H1 (cell line): ENCODE measurements around the gene ADD2. TPM values are rescaled to one million over a fixed set of nuclear protein-coding genes. Genes with fewer than 3 reads are reported as not detected.

Experiments
- CTCF ChIA-PET: fragments of 300-600 bp; sonication (Branson Sonifier 250); formaldehyde crosslinking; loops from one replicate; lab custom pipeline; 2021; ENCODE audit not compliant: partially characterized antibody; lab: Charles Lee
- POLR2A ChIA-PET: fragments of 300-600 bp; sonication (Branson Sonifier 250); formaldehyde crosslinking; loops from one replicate; lab custom pipeline; 2021; ENCODE audit warnings: inconsistent platforms; ENCODE audit not compliant: partially characterized antibody; lab: Charles Lee
- DNase-seq, 2 experiments: peaks; one replicate each; pipeline versions ENCODE4 v3.0.0 to v3.0.0-alpha.2; 2010 to 2022; ENCODE audit warnings: low spot score in 2 of 2, low read depth in 1 of 2, mixed read lengths in 1 of 2
- FAIRE-seq: peaks from 2 replicates; lab custom pipeline; 2011; peaks lifted over from hg19 to GRCh38; lab: Jason Lieb, UNC
- H2AFZ ChIP-seq: 2 replicates; pipeline ENCODE4 v1.8.1; 2012; ENCODE audit warnings: low read length, inconsistent platforms
- H2AK5ac ChIP-seq: 2 replicates; pipeline ENCODE4 v1.6.1; 2013; ENCODE audit warnings: low read depth, low read length
- H2BK120ac ChIP-seq: replicated peaks from 2 replicates; pipeline ENCODE3; 2013; ENCODE audit warnings: low read depth, low read length, inconsistent platforms
- H2BK12ac ChIP-seq: 2 replicates; pipeline ENCODE4 v1.6.1; 2013; ENCODE audit warnings: low read depth, low read length
- H2BK15ac ChIP-seq: 2 replicates; pipeline ENCODE4 v1.6.1; 2013; ENCODE audit warnings: low read length
- H2BK20ac ChIP-seq: 2 replicates; pipeline ENCODE4 v1.6.1; 2013; ENCODE audit warnings: low read length
- H2BK5ac ChIP-seq: 2 replicates; pipeline ENCODE4 v1.6.1; 2013; ENCODE audit warnings: low read depth, low read length
- H3K14ac ChIP-seq: 2 replicates; pipeline ENCODE4 v1.6.1; 2013; ENCODE audit warnings: inconsistent platforms; ENCODE audit not compliant: insufficient read length
- H3K18ac ChIP-seq: 2 replicates; pipeline ENCODE4 v1.6.1; 2013; ENCODE audit warnings: low read length; ENCODE audit errors: extremely low read depth
- H3K23ac ChIP-seq: 2 replicates; pipeline ENCODE4 v1.6.1; 2013; ENCODE audit warnings: inconsistent platforms; ENCODE audit not compliant: insufficient read length
- H3K23me2 ChIP-seq: 2 replicates; pipeline ENCODE4 v1.6.1; 2013; ENCODE audit warnings: low read depth, low read length
- H3K27ac ChIP-seq: 2 replicates; pipeline ENCODE4 v1.6.1; 2011; ENCODE audit warnings: low read depth, low read length, inconsistent platforms
- H3K27me3 ChIP-seq, 4 experiments: replicated peaks in 1 of 4; 1 replicate in 1 of 4; 2 replicates in 3 of 4; pipeline versions ENCODE4 v1.6.1 to v1.8.1; 2011 to 2013; ENCODE audit warnings: low read length in 3 of 4, mild to moderate bottlenecking in 3 of 4, inconsistent platforms in 2 of 4, mixed read lengths in 2 of 4, moderate library complexity in 1 of 4; ENCODE audit not compliant: control insufficient read depth in 3 of 4, insufficient read depth in 3 of 4; ENCODE audit errors: extremely low read depth in 1 of 4
- H3K36me3 ChIP-seq, 4 experiments: 2 replicates each; pipeline versions ENCODE4 v1.6.1 to v1.8.1; 2011 to 2013; ENCODE audit warnings: mild to moderate bottlenecking in 4 of 4, low read length in 3 of 4, moderate library complexity in 2 of 4, control low read depth in 1 of 4, inconsistent platforms in 1 of 4; ENCODE audit not compliant: insufficient read depth in 4 of 4, control insufficient read depth in 2 of 4
- H3K4ac ChIP-seq: replicated peaks from 2 replicates; pipeline ENCODE3; 2013; ENCODE audit warnings: low read length, low read depth, mixed read lengths, inconsistent platforms; ENCODE audit not compliant: insufficient read length
- H3K4me1 ChIP-seq, 4 experiments: replicated peaks in 1 of 4; 1 replicate in 1 of 4; 2 replicates in 3 of 4; pipeline versions ENCODE4 v1.6.1 to v1.8.1; 2011 to 2013; ENCODE audit warnings: low read length in 3 of 4, inconsistent platforms in 2 of 4, mixed read lengths in 1 of 4; ENCODE audit not compliant: insufficient read depth in 4 of 4, control insufficient read depth in 3 of 4
- H3K4me2 ChIP-seq, 2 experiments: 2 replicates each; pipeline versions ENCODE4 v1.6.1 to v1.8.1; 2011 to 2013; ENCODE audit warnings: low read depth in 2 of 2, low read length in 2 of 2, control low read depth in 1 of 2, inconsistent platforms in 1 of 2, mild to moderate bottlenecking in 1 of 2; ENCODE audit not compliant: insufficient read depth in 1 of 2
- H3K4me3 ChIP-seq, 4 experiments: fragments of 200-600, 300-600 bp in 1 of 4; sonication (generic), shearing (Covaris generic), sonication (Bioruptor Twin) in 1 of 4; 2 replicates each; pipeline versions ENCODE4 v1.5.1 to v1.8.1; 2011 to 2016; ENCODE audit warnings: low read length in 4 of 4, low read depth in 3 of 4, control low read depth in 2 of 4, inconsistent platforms in 2 of 4, mild to moderate bottlenecking in 2 of 4, mixed read lengths in 1 of 4, moderate library complexity in 1 of 4; ENCODE audit not compliant: insufficient read depth in 2 of 4; ENCODE audit errors: extremely low read depth in 1 of 4
- H3K56ac ChIP-seq: replicated peaks from 2 replicates; pipeline ENCODE3; 2013; ENCODE audit warnings: low read depth, mild to moderate bottlenecking, mixed read lengths, low read length, inconsistent platforms; ENCODE audit not compliant: insufficient read length
- H3K79me1 ChIP-seq: 2 replicates; pipeline ENCODE4 v1.6.1; 2013; ENCODE audit warnings: low read depth, low read length, control low read depth
- H3K79me2 ChIP-seq, 2 experiments: 2 replicates each; pipeline versions ENCODE4 v1.6.1 to v1.8.1; 2012 to 2013; ENCODE audit warnings: low read length in 2 of 2, mild to moderate bottlenecking in 2 of 2, inconsistent platforms in 1 of 2; ENCODE audit not compliant: insufficient read depth in 2 of 2, control insufficient read depth in 1 of 2
- H3K9ac ChIP-seq, 4 experiments: replicated peaks in 1 of 4; 1 replicate in 1 of 4; 2 replicates in 3 of 4; pipeline versions ENCODE4 v1.6.1 to v1.8.1; 2011 to 2013; ENCODE audit warnings: low read depth in 3 of 4, low read length in 3 of 4, control low read depth in 2 of 4, mild to moderate bottlenecking in 2 of 4, moderate library complexity in 2 of 4, inconsistent platforms in 1 of 4; ENCODE audit errors: extremely low read depth in 1 of 4
- H3K9me3 ChIP-seq, 2 experiments: 2 replicates each; pipeline versions ENCODE4 v1.6.1 to v1.8.1; 2012 to 2013; ENCODE audit warnings: mild to moderate bottlenecking in 2 of 2, moderate library complexity in 2 of 2, control low read depth in 1 of 2, inconsistent platforms in 1 of 2, low read depth in 1 of 2, low read length in 1 of 2, mixed read lengths in 1 of 2; ENCODE audit not compliant: insufficient read depth in 2 of 2
- H4K20me1 ChIP-seq, 2 experiments: replicated peaks in 1 of 2; 2 replicates each; pipeline versions ENCODE3 to v1.8.1; 2011 to 2013; ENCODE audit warnings: inconsistent platforms in 2 of 2, low read length in 2 of 2, mild to moderate bottlenecking in 1 of 2; ENCODE audit not compliant: insufficient read depth in 2 of 2, control insufficient read depth in 1 of 2
- H4K5ac ChIP-seq: 2 replicates; pipeline ENCODE4 v1.6.1; 2013; ENCODE audit warnings: low read length, low read depth, mixed read lengths, inconsistent platforms; ENCODE audit not compliant: insufficient read length
- H4K8ac ChIP-seq: 2 replicates; pipeline ENCODE4 v1.8.0; 2013; ENCODE audit warnings: mild to moderate bottlenecking, moderate library complexity, low read length, inconsistent platforms; ENCODE audit not compliant: insufficient read depth; ENCODE audit errors: extremely low read depth
- H4K91ac ChIP-seq: replicated peaks from 2 replicates; pipeline ENCODE3; 2013; ENCODE audit warnings: low read length, mixed read lengths, inconsistent platforms; ENCODE audit not compliant: insufficient read length
- ASH2L ChIP-seq: fragments of 200-600, 300-600 bp; sonication (generic); IDR thresholded peaks from one replicate; pipeline ENCODE4 v1.7.1; 2017; ENCODE audit warnings: low read length
- FOSL1 ChIP-seq: IDR thresholded peaks from 2 replicates; pipeline ENCODE4 v1.6.1; 2011; ENCODE audit warnings: mild to moderate bottlenecking, low read depth, low read length, moderate library complexity; ENCODE audit not compliant: insufficient read depth
- GABPA ChIP-seq: IDR thresholded peaks from 2 replicates; pipeline ENCODE4 v1.6.1; 2011; ENCODE audit warnings: mild to moderate bottlenecking, low read length, moderate library complexity, borderline replicate concordance; ENCODE audit not compliant: insufficient read depth
- KDM5A ChIP-seq: fragments of 200-600 bp; IDR thresholded peaks from 2 replicates; pipeline ENCODE4 v1.7.1; 2012; ENCODE audit warnings: mild to moderate bottlenecking, low read length, inconsistent platforms, mixed read lengths
- PHF8 ChIP-seq: fragments of 200-600 bp; sonication (generic); conservative IDR thresholded peaks from 2 replicates; pipeline ENCODE4 v1.7.1; 2012; ENCODE audit warnings: low read depth, mild to moderate bottlenecking, inconsistent platforms, low read length, moderate library complexity
- RAD21 ChIP-seq, 2 experiments: IDR thresholded peaks in 1 of 2; conservative IDR thresholded peaks in 1 of 2; 2 replicates each; pipeline ENCODE4 v1.6.1; 2011; ENCODE audit warnings: low read depth in 2 of 2, low read length in 2 of 2, improper control_type of control experiment in 1 of 2, inconsistent platforms in 1 of 2, mild to moderate bottlenecking in 1 of 2, moderate library complexity in 1 of 2
- SIX5 ChIP-seq: IDR thresholded peaks from 2 replicates; pipeline ENCODE4 v1.6.1; 2011; ENCODE audit warnings: mild to moderate bottlenecking, low read depth, low read length
- WGBS, 2 experiments: shearing (Covaris generic) in 1 of 2; methylation state at CpG; one replicate each; pipeline versions ENCODE4 v1.1.6 to v1.1.7; 2013 to 2015; ENCODE audit warnings: low lambda C conversion rate in 2 of 2, mixed read lengths in 2 of 2, inconsistent platforms in 1 of 2, low coverage in 1 of 2, missing lambda C conversion rate in 1 of 2; ENCODE audit not compliant: insufficient replicate concordance in 2 of 2, insufficient coverage in 1 of 2, insufficient read length in 1 of 2; ENCODE audit errors: extremely low coverage in 1 of 2, missing lambda C conversion rate in 1 of 2; 5-methylcytosine and 5-hydroxymethylcytosine counted together
- polyA plus RNA-seq, 7 experiments: library from polyadenylated mRNA; depleted of rRNA in 3 of 7; stranded (reverse) in 5 of 7; unstranded in 2 of 7; fragments of >200 nt in 5 of 7; fragments of 200-250 nt in 2 of 7; gene quantifications; 1 replicate in 5 of 7; 2 replicates in 1 of 7; 4 replicates in 1 of 7; pipeline versions ENCODE4 v1.2.1 to v1.2.3, GENCODE V29; 2011 to 2013; ENCODE audit warnings: missing spikeins in 2 of 7, mixed read lengths in 2 of 7
- total RNA-seq: library from RNA; stranded (reverse); fragmentation: NEBNext Ultra II Directional; extraction: Animal tissue kit (Norgen Biotek cat#: 25700); gene quantifications from 2 replicates; pipeline ENCODE4 v1.2.1, GENCODE V29; 2021
- TF ChIP-seq, protein P1 (sequence below), 3 experiments: IDR thresholded peaks; 1 replicate in 2 of 3; 2 replicates in 1 of 3; pipeline versions ENCODE4 v1.5.1 to v1.6.1; 2011; ENCODE audit warnings: low read length in 3 of 3, mild to moderate bottlenecking in 3 of 3, inconsistent platforms in 2 of 3, low read depth in 1 of 3, moderate library complexity in 1 of 3; ENCODE audit not compliant: insufficient read depth in 1 of 3; ENCODE audit errors: control extremely low read depth in 1 of 3

Gene ADD2
- total and polyA plus RNA-seq, 2 of the 8 experiments (the other 6 are each of a cell fraction or from before 2014, with no cell fraction given) = 58.5 to 170 TPM

DNA sequence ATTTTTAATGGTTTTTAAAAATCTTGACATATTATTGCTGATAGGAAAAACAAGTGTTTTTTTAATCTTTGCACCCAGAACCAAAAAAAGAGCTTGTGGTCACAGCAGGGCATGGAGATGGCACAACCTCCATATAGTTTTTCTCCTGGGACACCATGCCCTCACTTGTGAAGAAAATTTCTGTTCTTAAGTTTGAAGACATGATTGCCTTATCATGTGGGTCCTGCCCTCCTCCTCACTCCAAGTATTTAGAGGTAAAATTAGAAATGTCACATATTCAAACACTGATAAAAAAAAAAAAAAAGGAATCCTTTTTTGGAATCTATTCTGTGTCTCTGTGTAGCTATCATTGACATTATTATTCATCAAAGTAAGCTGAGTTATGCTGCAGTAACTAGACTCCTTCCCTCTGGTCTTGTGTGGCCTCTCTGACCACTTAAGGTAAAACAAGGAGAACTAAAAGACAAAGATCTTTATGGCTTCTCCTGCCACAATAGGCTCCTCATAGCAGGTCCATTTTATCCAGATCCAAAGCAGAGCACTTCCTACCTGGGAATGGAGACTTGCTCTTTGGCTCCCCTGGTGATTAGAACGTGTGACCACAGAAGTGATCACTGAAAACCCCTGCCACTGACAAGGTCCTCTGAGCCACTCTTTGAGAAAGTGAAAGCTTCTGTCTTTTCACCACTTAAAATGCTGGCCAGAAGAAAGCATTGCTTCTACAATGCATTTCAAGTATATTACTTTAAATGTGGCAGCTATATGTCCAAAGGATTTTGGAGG lies 19.8 kb downstream of the ADD2 start:
- H4K8ac ChIP-seq = no peak overlapping the region
- ChIA-PET POLR2A (interaction anchor here (1.0 kb wide), 1 partner anchor 29 kb away, joined by 3 read pairs; no protein-coding TSS in a partner anchor), CTCF (interaction anchor here (0.6 to 6.3 kb wide), 20 partner anchors 10 to 177 kb away, joined by 3 to 39 read pairs (median 3); partner anchors contain the start of gene ADD2)
- H3K79me2 ChIP-seq = peaks cover 10 to 97% of the 10 kb centered on the region in 2 experiments
- no peaks in the 10 kb centered on the region; a peak in 1 of 8 replicates for H3K36me3 ChIP-seq
- no peak overlapping the region for H2AK5ac ChIP-seq
- no peak overlapping the region for H4K5ac ChIP-seq
- DNase-seq = peak in 1 of 2 experiments; percentile 38
- no peak overlapping the region for H3K4me3 ChIP-seq
- peaks cover 19% of the 10 kb centered on the region for H3K79me1 ChIP-seq
- no peak overlapping the region for H2BK15ac ChIP-seq
- FAIRE-seq = peak; percentile 13
- no peak overlapping the region for H3K27ac ChIP-seq
- peaks cover 1 to 19% (median 9%) of the 10 kb centered on the region in 4 experiments; a peak in 4 of 7 replicates for H3K4me1 ChIP-seq
- peaks cover 0 to 4% of the 10 kb centered on the region in 2 experiments; a peak in 1 of 4 replicates for H3K9me3 ChIP-seq
- WGBS, 2 experiments = 40% methylated on average over 1 of the region's 1 CpG; no CpG with 5 or more reads in 1 of the 2 experiments
- H4K91ac ChIP-seq = no peak overlapping the region
- no peak overlapping the region for H2BK120ac ChIP-seq
- no peak overlapping the region for H3K9ac ChIP-seq
- H3K18ac ChIP-seq = no peak overlapping the region
- no peak overlapping the region for H3K4ac ChIP-seq
- no peak overlapping the region for H2BK5ac ChIP-seq
- H3K23ac ChIP-seq = no peak overlapping the region
- H3K56ac ChIP-seq = no peak overlapping the region
- no peak overlapping the region for H3K4me2 ChIP-seq
- H2BK20ac ChIP-seq = no peak overlapping the region
- H3K27me3 ChIP-seq = no peaks in the 10 kb centered on the region
- peaks cover 24 to 27% of the 10 kb centered on the region in 2 experiments for H4K20me1 ChIP-seq
- no peaks in the 10 kb centered on the region; the same call in 1 of the 2 replicates for H3K23me2 ChIP-seq
- no peak overlapping the region for H2AFZ ChIP-seq
- no peak overlapping the region for H2BK12ac ChIP-seq
- H3K14ac ChIP-seq = no peak overlapping the region
- TF ChIP-seq GABPA (no peak), FOSL1 (no peak), SIX5 (no peak), RAD21 (IDR thresholded peaks at IDR 0.05 in 1 of 2, conservative IDR thresholded peaks at IDR 0.05 in 1 of 2; ENCODE audit: low read depth in 2 of 2, low read length in 2 of 2) (peak in 1 of 2 experiments; percentile 38; a peak in 2 of 4 replicates), KDM5A (no peak), PHF8 (no peak), ASH2L (no peak)
- TF ChIP-seq, protein P1, sequence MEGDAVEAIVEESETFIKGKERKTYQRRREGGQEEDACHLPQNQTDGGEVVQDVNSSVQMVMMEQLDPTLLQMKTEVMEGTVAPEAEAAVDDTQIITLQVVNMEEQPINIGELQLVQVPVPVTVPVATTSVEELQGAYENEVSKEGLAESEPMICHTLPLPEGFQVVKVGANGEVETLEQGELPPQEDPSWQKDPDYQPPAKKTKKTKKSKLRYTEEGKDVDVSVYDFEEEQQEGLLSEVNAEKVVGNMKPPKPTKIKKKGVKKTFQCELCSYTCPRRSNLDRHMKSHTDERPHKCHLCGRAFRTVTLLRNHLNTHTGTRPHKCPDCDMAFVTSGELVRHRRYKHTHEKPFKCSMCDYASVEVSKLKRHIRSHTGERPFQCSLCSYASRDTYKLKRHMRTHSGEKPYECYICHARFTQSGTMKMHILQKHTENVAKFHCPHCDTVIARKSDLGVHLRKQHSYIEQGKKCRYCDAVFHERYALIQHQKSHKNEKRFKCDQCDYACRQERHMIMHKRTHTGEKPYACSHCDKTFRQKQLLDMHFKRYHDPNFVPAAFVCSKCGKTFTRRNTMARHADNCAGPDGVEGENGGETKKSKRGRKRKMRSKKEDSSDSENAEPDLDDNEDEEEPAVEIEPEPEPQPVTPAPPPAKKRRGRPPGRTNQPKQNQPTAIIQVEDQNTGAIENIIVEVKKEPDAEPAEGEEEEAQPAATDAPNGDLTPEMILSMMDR (IDR thresholded peaks at IDR 0.05; ENCODE audit: control extremely low read depth in 1 of 3, insufficient read depth in 1 of 3, low read depth in 1 of 3, low read length in 3 of 3) = peak in 2 of 3 experiments; percentile 18 to 51; a peak in 2 of 4 replicates
